CD4-positive, alpha-beta T cell (primary cell): Measurements from ENCODE around the gene PTPRO. TPM values are rescaled to one million over a fixed set of nuclear protein-coding genes. Genes with fewer than 3 reads are reported as not detected.

ENCODE experiments used
- ATAC-seq: fragments of 200-7000 bp; cut with Tn5 transposase; one replicate; pipeline ENCODE4 v1.10.0; 2022; ENCODE audit warnings: mild to moderate bottlenecking; ENCODE audit not compliant: poor library complexity
- CTCF ChIA-PET: fragments of 350-600 bp; sonication (Branson Sonifier 250); formaldehyde crosslinking; loops from one replicate; lab custom pipeline; 2021; ENCODE audit warnings: antibody characterized with exemption, inconsistent platforms; lab: Charles Lee
- POLR2A ChIA-PET: fragments of 350-600 bp; sonication (Branson Sonifier 250); formaldehyde crosslinking; loops from one replicate; lab custom pipeline; 2021; ENCODE audit warnings: antibody characterized with exemption, inconsistent platforms; lab: Charles Lee
- DNase-seq, 14 experiments: peaks; one replicate each; pipeline ENCODE4 v3.0.0-alpha.2; 2013 to 2020; ENCODE audit warnings: mixed read lengths in 2 of 14
- H3K27ac ChIP-seq, 2 donors: one replicate each; pipeline versions ENCODE4 v1.5.1 to v1.7.0; 2013; ENCODE audit warnings: low read length in 2 of 2, low read depth in 1 of 2, mild to moderate bottlenecking in 1 of 2
- H3K27me3 ChIP-seq, 2 experiments: 1 replicate in 1 of 2; 2 replicates in 1 of 2; pipeline versions ENCODE4 v1.6.1 to v1.7.0; 2013; ENCODE audit warnings: low read length in 2 of 2, control low read depth in 1 of 2, mild to moderate bottlenecking in 1 of 2, moderate library complexity in 1 of 2; ENCODE audit not compliant: insufficient read depth in 2 of 2, control insufficient read depth in 1 of 2
- H3K36me3 ChIP-seq: one replicate; pipeline ENCODE4 v1.6.1; 2013; ENCODE audit warnings: low read length, control low read depth; ENCODE audit not compliant: insufficient read depth
- H3K4me1 ChIP-seq: one replicate; pipeline ENCODE4 v1.6.1; 2013; ENCODE audit warnings: low read length, control low read depth; ENCODE audit not compliant: insufficient read depth
- H3K4me3 ChIP-seq: one replicate; pipeline ENCODE4 v1.5.1; 2013; ENCODE audit warnings: mild to moderate bottlenecking, low read length, moderate library complexity
- H3K9me3 ChIP-seq, 2 experiments: 1 replicate in 1 of 2; 2 replicates in 1 of 2; pipeline versions ENCODE4 v1.6.1 to v1.7.0; 2013; ENCODE audit warnings: low read length in 2 of 2, mild to moderate bottlenecking in 2 of 2, control low read depth in 1 of 2, moderate library complexity in 1 of 2; ENCODE audit not compliant: control insufficient read depth in 1 of 2, insufficient read depth in 1 of 2
- H3K27ac Mint-ChIP-seq: one replicate; pipeline ENCODE4 v1.8.0; 2020; ENCODE audit warnings: mixed read lengths
- H3K27me3 Mint-ChIP-seq: one replicate; pipeline ENCODE4 v1.8.0; 2021; ENCODE audit warnings: mixed read lengths
- H3K36me3 Mint-ChIP-seq: one replicate; pipeline ENCODE4 v1.8.0; 2021; ENCODE audit warnings: low read depth, mixed read lengths
- H3K4me1 Mint-ChIP-seq: one replicate; pipeline ENCODE4 v1.8.0; 2021; ENCODE audit warnings: low read depth, mixed read lengths
- H3K4me3 Mint-ChIP-seq: one replicate; pipeline ENCODE4 v1.8.0; 2020; ENCODE audit warnings: mild to moderate bottlenecking, mixed read lengths
- H3K9me3 Mint-ChIP-seq: one replicate; pipeline ENCODE4 v1.8.0; 2020; ENCODE audit warnings: mixed read lengths
- intact Hi-C, 2 experiments: fragments of 100-400 bp; cut with DNase I in 1 of 2; cut with micrococcal nuclease in 1 of 2; formaldehyde crosslinking; loops; one replicate each; pipeline versions ENCODE4 v1.15.1 to v1.9.0; 2023 to 2025; cut with DNase I, micrococcal nuclease
- total RNA-seq, 174 experiments: library from RNA in 2 of 174; stranded (reverse) in 2 of 174; gene quantifications; one replicate each; pipeline ENCODE4 v1.2.3 and lab custom pipeline; 2021 to 2026
- TF ChIP-seq, protein P1 (sequence below): fragments of 200-600 bp; IDR thresholded peaks from one replicate; pipeline ENCODE4 v1.8.0; 2022; ENCODE audit warnings: antibody characterized with exemption, mild to moderate bottlenecking

Gene PTPRO
- total RNA-seq, 2 experiments from 2014 or later = 2.1 to 2.8 TPM

DNA sequence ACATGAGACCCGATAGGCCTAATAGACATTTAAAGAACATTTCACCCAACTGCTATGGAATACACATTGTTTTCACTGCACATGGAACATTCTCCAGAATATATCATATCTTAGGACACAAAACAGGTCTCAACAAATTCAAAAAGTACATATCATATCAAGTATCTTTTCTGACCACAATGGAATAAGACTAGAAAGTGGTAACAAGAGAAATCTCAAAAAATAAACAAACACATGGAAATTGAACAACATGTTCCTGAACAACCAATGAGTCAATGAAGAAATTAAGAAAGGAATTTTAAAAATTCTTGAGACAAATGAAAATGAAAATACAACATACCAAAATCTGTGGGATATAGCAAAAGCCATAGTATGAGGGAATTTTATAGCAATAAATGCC, 208.1 kb downstream of the PTPRO start:
- CTCF ChIA-PET = interaction anchor here (1.9 to 5.7 kb wide), 2 partner anchors 54 to 56 kb away, joined by 8 to 117 read pairs; no protein-coding TSS in a partner anchor
- H3K4me3 Mint-ChIP-seq = no peak overlapping the region

DNA sequence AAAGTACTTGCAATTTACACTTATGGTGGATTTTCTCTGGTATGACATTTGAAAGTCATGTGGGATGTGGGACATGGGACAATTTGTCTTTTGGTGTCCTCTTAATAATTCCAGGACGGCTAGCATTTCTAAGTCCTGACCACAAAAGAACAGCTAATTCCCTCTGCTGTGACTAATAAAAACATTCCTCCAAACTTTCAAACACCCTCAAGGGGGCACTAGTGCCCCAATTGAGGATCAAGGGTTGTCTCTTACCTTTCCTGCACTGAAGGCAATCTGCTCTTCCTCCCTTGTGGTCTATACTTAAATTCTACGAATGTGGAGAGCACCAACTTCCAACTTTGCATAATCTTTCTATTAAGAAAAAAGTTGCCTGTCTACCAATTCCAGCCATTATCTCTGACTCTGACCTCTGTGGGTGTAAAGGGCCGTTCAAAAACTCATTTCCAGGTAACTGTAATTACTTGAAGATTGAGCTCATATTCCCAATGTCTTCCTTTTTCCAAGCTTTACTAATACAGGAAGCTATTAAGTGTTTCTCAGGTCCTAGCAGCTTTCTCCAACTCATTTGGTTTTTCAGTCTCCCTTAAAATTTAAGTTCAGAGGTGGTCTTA, 210.2 kb downstream of the PTPRO start:
- Mint-ChIP-seq H3K36me3 (no peaks in the 10 kb centered on the region), H3K27ac (peak overlapping the region; percentile 63), H3K9me3 (peaks cover 5% of the 10 kb centered on the region), H3K4me3 (peak overlapping the region; percentile 62), H3K27me3 (no peaks in the 10 kb centered on the region), H3K4me1 (peaks cover under 1% of the 10 kb centered on the region)
- peak; percentile 83 for ATAC-seq
- DNase-seq = peak; percentile 22 to 80 (median 44)
- Histone ChIP-seq H3K4me1 (peaks cover 15% of the 10 kb centered on the region), H3K4me3 (no peak overlapping the region), H3K9me3 (peaks cover 5 to 7% of the 10 kb centered on the region in 2 experiments), H3K27me3 (no peaks in the 10 kb centered on the region), H3K36me3 (no peaks in the 10 kb centered on the region), H3K27ac (no peak overlapping the region)
- TF ChIP-seq, protein P1, sequence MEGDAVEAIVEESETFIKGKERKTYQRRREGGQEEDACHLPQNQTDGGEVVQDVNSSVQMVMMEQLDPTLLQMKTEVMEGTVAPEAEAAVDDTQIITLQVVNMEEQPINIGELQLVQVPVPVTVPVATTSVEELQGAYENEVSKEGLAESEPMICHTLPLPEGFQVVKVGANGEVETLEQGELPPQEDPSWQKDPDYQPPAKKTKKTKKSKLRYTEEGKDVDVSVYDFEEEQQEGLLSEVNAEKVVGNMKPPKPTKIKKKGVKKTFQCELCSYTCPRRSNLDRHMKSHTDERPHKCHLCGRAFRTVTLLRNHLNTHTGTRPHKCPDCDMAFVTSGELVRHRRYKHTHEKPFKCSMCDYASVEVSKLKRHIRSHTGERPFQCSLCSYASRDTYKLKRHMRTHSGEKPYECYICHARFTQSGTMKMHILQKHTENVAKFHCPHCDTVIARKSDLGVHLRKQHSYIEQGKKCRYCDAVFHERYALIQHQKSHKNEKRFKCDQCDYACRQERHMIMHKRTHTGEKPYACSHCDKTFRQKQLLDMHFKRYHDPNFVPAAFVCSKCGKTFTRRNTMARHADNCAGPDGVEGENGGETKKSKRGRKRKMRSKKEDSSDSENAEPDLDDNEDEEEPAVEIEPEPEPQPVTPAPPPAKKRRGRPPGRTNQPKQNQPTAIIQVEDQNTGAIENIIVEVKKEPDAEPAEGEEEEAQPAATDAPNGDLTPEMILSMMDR = peak; percentile 78
- ChIA-PET CTCF (interaction anchor here (0.6 to 5.7 kb wide), 25 partner anchors 8 to 764 kb away, joined by 3 to 117 read pairs (median 4); no protein-coding TSS in a partner anchor), POLR2A (interaction anchor here (0.7 to 5.9 kb wide), 15 partner anchors 9 to 367 kb away, joined by 3 to 130 read pairs (median 4); partner anchors contain the start of gene EPS8)
- intact Hi-C loops = loop anchor here (1.0 to 10.0 kb wide), 4 partner anchors 48 to 324 kb away; partner anchors contain the start of gene EPS8 (in 1 of the 2)

More for the DNA sequence above, 208.1 kb downstream of the PTPRO start:
- Mint-ChIP-seq H3K36me3 (no peaks in the 10 kb centered on the region), H3K4me1 (no peaks in the 10 kb centered on the region), H3K27ac (no peak overlapping the region), H3K27me3 (no peaks in the 10 kb centered on the region), H3K9me3 (peaks cover 5% of the 10 kb centered on the region)
- DNase-seq = no peak
- no peaks in the 10 kb centered on the region for H3K36me3 ChIP-seq
- peaks cover 5 to 7% of the 10 kb centered on the region in 2 experiments for H3K9me3 ChIP-seq
- H3K4me1 ChIP-seq = peaks cover 12% of the 10 kb centered on the region
- H3K27me3 ChIP-seq = no peaks in the 10 kb centered on the region
- H3K27ac ChIP-seq = no peak overlapping the region
- intact Hi-C loops = loop anchor here in 1 of 2 experiments (2.0 to 10.0 kb wide), 2 partner anchors 254 to 326 kb away; partner anchors contain the start of gene EPS8
- ATAC-seq = no peak
- TF ChIP-seq, protein P1 = no peak
- POLR2A ChIA-PET = interaction anchor here (2.1 to 5.9 kb wide), 2 partner anchors 17 to 258 kb away, joined by 5 to 130 read pairs; partner anchors contain the start of gene EPS8
- H3K4me3 ChIP-seq = no peak overlapping the region

DNA sequence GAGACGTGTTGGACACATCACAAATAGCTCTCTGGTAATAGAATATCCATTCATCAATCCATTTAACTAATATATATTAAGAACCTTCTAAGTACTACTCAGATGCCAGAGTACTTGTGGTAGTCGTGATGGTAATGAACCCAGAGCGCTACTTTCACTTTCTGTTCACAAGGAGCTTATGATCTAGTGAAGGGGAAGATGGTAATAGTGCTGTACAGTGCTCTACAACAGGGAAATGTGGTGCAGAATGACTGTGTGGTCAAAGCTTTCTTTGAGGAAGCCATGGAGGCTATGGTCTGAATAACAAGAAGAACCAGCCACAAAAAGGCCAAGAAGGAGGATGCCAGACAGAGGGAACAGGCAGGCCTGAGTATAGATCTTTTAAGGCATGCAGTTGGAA, 212.0 kb downstream of the PTPRO start:
- Mint-ChIP-seq H3K4me1 (peaks cover 11% of the 10 kb centered on the region), H3K27ac (no peak overlapping the region), H3K27me3 (no peaks in the 10 kb centered on the region), H3K36me3 (no peaks in the 10 kb centered on the region), H3K9me3 (no peaks in the 10 kb centered on the region), H3K4me3 (peak overlapping the region; percentile 76)
- peak overlapping the region; percentile 23 for H3K4me3 ChIP-seq
- no peaks in the 10 kb centered on the region for H3K27me3 ChIP-seq
- intact Hi-C loops = loop anchor here (1.0 to 10.0 kb wide), 2 partner anchors 12 to 250 kb away; partner anchors contain the start of gene EPS8 (in 1 of the 2)
- DNase-seq = peak in 5 of 14 experiments; percentile 9 to 75 (median 70)
- peak; percentile 81 for ATAC-seq
- H3K36me3 ChIP-seq = no peaks in the 10 kb centered on the region
- POLR2A ChIA-PET = interaction anchor here (1.0 to 5.9 kb wide), 8 partner anchors 13 to 349 kb away, joined by 3 to 130 read pairs (median 10); no protein-coding TSS in a partner anchor
- H3K9me3 ChIP-seq = no peaks in the 10 kb centered on the region
- TF ChIP-seq, protein P1 = no peak
- peaks cover 15% of the 10 kb centered on the region for H3K4me1 ChIP-seq
- no peak overlapping the region for H3K27ac ChIP-seq
- CTCF ChIA-PET = interaction anchor here (0.8 to 5.7 kb wide), 5 partner anchors 12 to 52 kb away, joined by 3 to 117 read pairs (median 3); no protein-coding TSS in a partner anchor
